ENCODE data around the gene CFAP410.

Gene CFAP410

DNA sequence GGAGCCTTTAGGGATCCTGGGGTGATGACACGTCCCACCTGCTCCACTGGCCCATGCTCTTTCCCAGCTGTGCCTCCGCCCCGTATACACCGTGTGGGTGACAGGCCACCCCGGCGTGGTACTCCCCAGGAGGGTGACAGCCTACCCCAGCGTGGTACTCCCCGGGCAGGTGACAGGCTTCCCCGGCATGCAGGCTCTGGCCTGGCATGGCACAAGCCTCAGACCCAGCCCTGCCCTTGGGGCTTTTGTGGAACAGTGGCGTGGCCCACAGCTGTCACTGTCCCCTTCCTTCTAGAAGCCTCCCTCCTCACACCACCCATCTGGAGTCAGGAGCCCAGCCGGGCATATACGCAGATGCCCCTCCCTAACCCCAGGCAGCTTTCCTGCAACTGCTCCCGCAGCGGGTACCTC, 44.0 kb downstream of the CFAP410 start:
- H3K27ac Mint-ChIP-seq, result peak overlapping the region; percentile 41
- no peaks in the 10 kb centered on the region for H3K9me3 Mint-ChIP-seq
- H3K4me1 Mint-ChIP-seq, result peaks cover 26% of the 10 kb centered on the region
- no peak overlapping the region for H3K4me3 Mint-ChIP-seq
- no peaks in the 10 kb centered on the region for H3K36me3 Mint-ChIP-seq
- no peaks in the 10 kb centered on the region for H3K27me3 Mint-ChIP-seq

DNA sequence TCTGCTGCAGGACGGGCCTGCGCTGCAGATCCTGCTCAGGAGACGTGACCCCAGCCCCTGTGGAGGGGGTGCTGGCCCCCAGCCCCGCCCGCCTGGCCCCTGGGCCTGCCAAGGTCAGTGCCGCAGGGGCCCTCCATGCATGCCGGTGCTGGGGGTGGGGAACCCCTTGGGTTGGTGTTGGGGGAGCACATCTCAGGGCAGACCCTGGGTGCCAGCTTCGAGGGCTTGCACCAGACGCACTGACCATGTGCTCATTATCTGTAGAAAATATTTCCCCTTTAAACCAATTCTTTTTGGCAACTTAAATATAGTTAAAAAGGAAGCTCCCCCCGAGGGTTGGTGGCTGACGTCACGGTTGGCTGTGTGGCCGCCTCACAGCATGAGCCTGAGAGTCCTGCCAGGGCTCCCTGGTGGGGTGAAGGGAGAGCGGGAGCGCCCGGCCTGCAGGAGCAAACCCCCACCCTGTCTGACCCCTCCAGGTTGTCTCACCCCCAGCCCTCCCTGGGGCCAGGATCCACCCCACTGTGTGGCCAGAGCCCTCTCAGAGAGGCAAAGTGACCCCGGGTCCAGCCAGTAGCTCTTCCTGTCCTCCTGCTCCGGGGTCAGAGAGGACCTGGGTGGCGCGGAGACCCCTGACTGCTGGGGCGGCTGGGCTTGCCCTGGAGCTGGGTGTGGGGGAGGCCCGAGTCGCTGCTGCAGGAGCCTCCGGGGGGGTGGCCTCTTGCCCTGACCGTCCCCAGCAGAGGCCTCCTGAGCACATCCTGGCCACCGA, 44.6 kb downstream of the CFAP410 start:
- Mint-ChIP-seq H3K4me1 (peaks cover 26% of the 10 kb centered on the region), H3K27me3 (no peaks in the 10 kb centered on the region), H3K36me3 (no peaks in the 10 kb centered on the region), H3K27ac (no peak overlapping the region), H3K4me3 (no peak overlapping the region), H3K9me3 (no peaks in the 10 kb centered on the region)

- H3K27me3 Mint-ChIP-seq, result no peaks in the 10 kb centered on the region
- no peaks in the 10 kb centered on the region for H3K9me3 Mint-ChIP-seq
- no peak overlapping the region for H3K4me3 Mint-ChIP-seq
- H3K4me1 Mint-ChIP-seq, result peaks cover 19% of the 10 kb centered on the region
- no peak overlapping the region for H3K27ac Mint-ChIP-seq
- H3K36me3 Mint-ChIP-seq, result no peaks in the 10 kb centered on the region
Observed at GRCh38 chr21:44293551-44294231, 45.5 kb downstream of the CFAP410 start.

DNA sequence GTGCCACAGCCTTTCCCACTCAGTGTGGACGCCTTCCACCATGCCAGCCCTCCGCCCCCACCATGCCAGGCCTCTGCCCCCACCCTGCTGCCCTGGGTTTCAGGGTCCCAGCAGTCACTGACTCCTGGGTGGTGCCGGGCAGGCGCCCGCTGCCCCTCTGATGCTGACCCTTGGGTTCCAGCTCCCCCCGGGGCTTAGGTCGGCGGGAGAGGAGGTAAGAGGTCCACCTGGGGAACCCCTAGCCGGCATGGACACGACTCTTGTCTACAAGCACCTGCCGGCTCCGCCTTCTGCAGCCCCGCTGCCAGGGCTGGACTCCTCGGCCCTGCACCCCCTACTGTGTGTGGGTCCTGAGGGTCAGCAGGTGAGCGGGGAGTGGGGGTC, 46.4 kb downstream of the CFAP410 start:
- Mint-ChIP-seq H3K9me3 (no peaks in the 10 kb centered on the region), H3K4me1 (peaks cover 11% of the 10 kb centered on the region), H3K4me3 (no peak overlapping the region), H3K27me3 (peaks cover under 1% of the 10 kb centered on the region), H3K36me3 (no peaks in the 10 kb centered on the region), H3K27ac (no peak overlapping the region)

GRCh38 chr21:44291936-44292811, 47.0 kb downstream of the CFAP410 start:
- Mint-ChIP-seq H3K4me1 (peaks cover 4% of the 10 kb centered on the region), H3K27me3 (peaks cover 2% of the 10 kb centered on the region), H3K36me3 (no peaks in the 10 kb centered on the region), H3K9me3 (no peaks in the 10 kb centered on the region), H3K4me3 (no peak overlapping the region), H3K27ac (no peak overlapping the region)

DNA sequence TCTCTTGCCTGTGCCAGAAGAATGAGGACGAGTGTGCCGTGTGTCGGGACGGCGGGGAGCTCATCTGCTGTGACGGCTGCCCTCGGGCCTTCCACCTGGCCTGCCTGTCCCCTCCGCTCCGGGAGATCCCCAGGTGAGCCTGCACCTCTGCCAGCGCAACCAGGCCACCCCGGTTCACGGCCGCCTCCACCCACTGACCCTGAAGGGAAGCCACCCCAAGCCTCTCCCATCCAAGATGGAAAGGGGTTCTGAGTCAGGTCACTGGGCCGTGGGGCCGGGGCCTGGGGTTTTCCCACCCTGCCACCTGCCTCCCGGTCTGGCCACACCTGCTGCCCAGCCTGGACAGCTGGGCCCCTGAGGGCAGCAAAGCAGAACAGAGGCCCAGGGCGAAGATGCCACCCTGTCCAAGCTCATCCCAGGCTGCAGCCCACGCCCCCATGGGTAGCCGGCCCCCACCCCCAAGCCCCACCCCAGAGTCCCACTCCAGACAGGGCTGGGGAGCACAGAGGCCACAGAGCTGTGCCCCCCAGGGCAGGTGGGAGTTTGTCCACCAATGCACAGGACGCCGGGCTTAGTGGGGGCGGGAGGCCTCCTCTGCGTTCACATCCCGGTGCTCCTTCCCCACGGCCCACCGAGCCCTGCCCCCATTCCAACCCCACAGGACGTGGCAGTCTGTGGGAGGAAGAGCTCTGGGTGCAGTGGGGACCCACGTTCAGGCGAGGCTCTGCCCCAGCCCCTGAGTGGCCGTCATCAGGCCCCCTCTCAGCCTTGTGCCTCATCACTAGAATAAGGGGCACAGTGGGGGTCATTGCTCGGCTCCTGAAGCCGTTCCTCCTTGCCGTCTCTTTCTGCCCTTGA, 47.9 kb downstream of the CFAP410 start:
- H3K27me3 Mint-ChIP-seq, result peaks cover 2% of the 10 kb centered on the region
- peaks cover 4% of the 10 kb centered on the region for H3K4me1 Mint-ChIP-seq
- H3K4me3 Mint-ChIP-seq, result no peak overlapping the region
- H3K36me3 Mint-ChIP-seq, result no peaks in the 10 kb centered on the region
- no peaks in the 10 kb centered on the region for H3K9me3 Mint-ChIP-seq
- no peak overlapping the region for H3K27ac Mint-ChIP-seq

GRCh38 chr21:44290327-44291077, 48.7 kb downstream of the CFAP410 start:
- peaks cover 2% of the 10 kb centered on the region for H3K27me3 Mint-ChIP-seq
- H3K9me3 Mint-ChIP-seq, result no peaks in the 10 kb centered on the region
- peaks cover 4% of the 10 kb centered on the region for H3K4me1 Mint-ChIP-seq
- H3K36me3 Mint-ChIP-seq, result no peaks in the 10 kb centered on the region
- no peak overlapping the region for H3K27ac Mint-ChIP-seq
- H3K4me3 Mint-ChIP-seq, result no peak overlapping the region

DNA sequence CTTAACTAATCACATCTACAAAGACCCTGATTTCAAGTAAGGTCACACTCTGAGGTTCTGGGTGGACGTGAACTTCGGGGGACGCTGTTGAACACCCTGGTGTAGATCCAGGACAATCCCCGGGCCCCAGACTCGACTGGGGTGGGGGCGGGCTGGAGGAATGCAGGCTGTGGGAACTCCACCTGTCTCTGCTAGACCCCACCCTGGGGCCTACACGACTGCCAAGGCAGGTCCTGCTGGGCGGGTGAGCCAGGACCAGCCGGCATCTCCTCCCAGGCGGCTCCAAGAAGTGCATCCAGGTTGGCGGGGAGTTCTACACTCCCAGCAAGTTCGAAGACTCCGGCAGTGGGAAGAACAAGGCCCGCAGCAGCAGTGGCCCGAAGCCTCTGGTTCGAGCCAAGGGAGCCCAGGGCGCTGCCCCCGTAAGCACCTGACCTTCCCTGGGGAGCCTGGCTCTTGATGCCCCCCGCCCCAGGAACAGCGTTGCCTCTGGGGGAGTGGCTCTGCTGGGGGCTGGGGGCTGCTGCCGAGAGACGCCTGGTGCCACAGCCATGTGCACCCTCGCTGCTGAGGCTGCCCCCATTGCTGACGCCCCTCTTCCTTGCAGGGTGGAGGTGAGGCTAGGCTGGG, 49.7 kb downstream of the CFAP410 start:
- H3K4me3 Mint-ChIP-seq, result no peak overlapping the region
- H3K27me3 Mint-ChIP-seq, result peaks cover 2% of the 10 kb centered on the region
- no peaks in the 10 kb centered on the region for H3K4me1 Mint-ChIP-seq
- no peaks in the 10 kb centered on the region for H3K9me3 Mint-ChIP-seq
- no peak overlapping the region for H3K27ac Mint-ChIP-seq
- no peaks in the 10 kb centered on the region for H3K36me3 Mint-ChIP-seq

DNA sequence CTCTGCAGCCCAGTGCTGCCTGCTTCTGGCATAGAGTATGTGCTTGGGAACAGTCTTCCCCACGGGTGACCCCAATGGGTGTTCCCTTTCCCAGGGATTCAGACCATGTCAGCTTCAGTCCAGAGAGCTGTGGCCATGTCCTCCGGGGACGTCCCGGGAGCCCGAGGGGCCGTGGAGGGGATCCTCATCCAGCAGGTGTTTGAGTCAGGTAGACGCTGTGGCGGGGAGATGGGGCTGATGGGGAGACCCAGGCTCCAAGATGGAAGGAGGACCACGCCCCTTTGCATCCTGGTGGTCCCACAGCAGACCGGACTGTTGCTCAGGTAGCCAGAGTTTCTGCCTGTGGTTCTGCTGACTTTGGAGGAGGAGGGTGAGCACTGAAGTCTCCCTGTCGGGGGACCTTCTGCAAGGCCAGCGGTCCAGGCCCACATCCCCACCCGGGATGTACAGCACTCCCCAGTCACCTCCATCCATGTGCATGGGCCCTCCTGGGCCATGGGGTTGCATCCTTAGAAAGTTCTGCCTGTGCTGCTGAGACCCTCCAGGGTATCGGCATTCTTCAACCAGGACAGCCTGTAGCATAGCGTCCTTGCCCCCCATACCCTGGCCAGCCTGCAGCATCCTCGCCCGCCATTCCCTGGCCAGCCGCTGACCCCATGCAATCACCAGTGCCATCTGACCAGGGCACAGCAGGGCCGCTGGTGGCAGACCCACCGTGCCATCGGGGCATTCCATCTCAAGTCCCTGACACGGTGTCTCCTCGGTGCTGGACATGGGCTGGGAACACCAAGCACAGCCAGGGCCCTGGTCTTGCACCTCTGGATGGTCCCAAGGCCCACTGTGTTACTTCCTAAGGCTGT, 50.7 kb downstream of the CFAP410 start:
- Mint-ChIP-seq H3K27ac (no peak overlapping the region), H3K9me3 (no peaks in the 10 kb centered on the region), H3K4me1 (no peaks in the 10 kb centered on the region), H3K27me3 (peaks cover 2% of the 10 kb centered on the region), H3K4me3 (no peak overlapping the region), H3K36me3 (no peaks in the 10 kb centered on the region)

DNA sequence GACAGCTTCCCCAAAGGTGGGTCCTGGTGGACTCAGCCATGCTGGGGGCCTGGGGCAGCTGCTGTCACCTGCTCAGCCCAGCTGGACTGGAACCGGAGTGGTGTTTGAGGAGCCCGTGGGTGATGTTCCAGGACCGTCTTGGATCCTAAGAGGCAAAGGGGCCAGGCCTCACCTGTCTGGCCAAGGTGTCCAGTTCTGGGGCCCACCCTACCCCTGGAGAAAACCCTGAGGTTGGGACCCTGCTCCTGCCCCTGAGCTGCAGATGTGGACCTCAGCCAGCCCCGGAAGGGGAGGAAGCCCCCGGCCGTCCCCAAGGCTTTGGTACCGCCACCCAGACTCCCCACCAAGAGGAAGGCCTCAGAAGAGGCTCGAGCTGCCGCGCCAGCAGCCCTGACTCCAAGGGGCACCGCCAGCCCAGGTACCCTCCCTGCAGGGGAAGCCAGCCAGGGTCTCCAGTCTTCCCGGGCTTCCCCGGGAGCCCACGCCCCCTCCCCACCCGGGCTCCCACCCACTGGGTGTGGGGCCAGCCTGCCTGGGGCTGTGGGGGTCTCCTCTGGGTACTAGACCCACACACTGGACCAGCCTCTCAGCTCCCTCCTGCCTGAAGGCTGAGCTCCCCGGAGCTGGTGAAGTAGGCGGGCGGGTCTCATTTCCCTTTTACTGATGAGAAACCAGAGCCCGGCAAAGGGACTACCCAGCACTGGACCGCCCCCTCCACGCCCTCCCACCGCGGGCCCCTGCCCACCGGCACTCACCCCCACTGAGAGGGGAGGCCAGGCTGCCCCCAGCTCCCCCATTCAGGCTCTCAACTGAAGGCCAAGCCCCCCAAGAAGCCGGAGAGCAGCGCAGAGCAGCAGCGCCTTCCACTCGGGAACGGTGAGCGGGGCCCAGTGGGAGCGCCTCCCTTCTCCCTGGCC, 52.2 kb downstream of the CFAP410 start:
- Mint-ChIP-seq H3K27me3 (peaks cover 2% of the 10 kb centered on the region), H3K9me3 (no peaks in the 10 kb centered on the region), H3K27ac (no peak overlapping the region), H3K4me1 (no peaks in the 10 kb centered on the region), H3K36me3 (no peaks in the 10 kb centered on the region), H3K4me3 (no peak overlapping the region)

GRCh38 chr21:44286086-44286715, 53.0 kb downstream of the CFAP410 start:
- Mint-ChIP-seq H3K27me3 (peaks cover 2% of the 10 kb centered on the region), H3K9me3 (no peaks in the 10 kb centered on the region), H3K27ac (no peak overlapping the region), H3K4me1 (no peaks in the 10 kb centered on the region), H3K36me3 (no peaks in the 10 kb centered on the region), H3K4me3 (no peak overlapping the region)

Data from activated naive CD4-positive, alpha-beta T cell treated with anti-CD3 and anti-CD28 coated beads, Interleukin-2, amount 50 U/mL, for 24 hours (primary cell).